SK-N-MC (cell line): ENCODE results near the gene IER3.

ENCODE experiments used
- EZH2 ChIP-seq: fragments of 200-600 bp; sonication (generic); IDR thresholded peaks from one replicate; pipeline ENCODE4 v1.6.1; 2017; ENCODE audit warnings: antibody characterized with exemption
- FOXP2 ChIP-seq: optimal IDR thresholded peaks from 2 replicates; pipeline ENCODE3; 2011; ENCODE audit warnings: mild to moderate bottlenecking, moderate library complexity; ENCODE audit not compliant: insufficient read depth; ENCODE audit errors: extremely low read length, control extremely low read depth
- POLR2AphosphoS5 ChIP-seq: IDR thresholded peaks from 2 replicates; pipeline ENCODE4 v1.6.1; 2012; ENCODE audit warnings: mild to moderate bottlenecking, low read depth, low read length, borderline replicate concordance

GRCh38 chr6:30732237-30732943 is 12.0 kb downstream of the IER3 start:
- no peak for TF ChIP-seq POLR2AphosphoS5
- TF ChIP-seq EZH2 = no peak
- no peak for TF ChIP-seq FOXP2
